NOMO-1 (cell line): ENCODE data around the gene SELENOK.

Source experiments
- DNase-seq, 2 experiments: peaks; one replicate each; lab custom pipeline; 2025; ENCODE audit not compliant: unreplicated experiment in 2 of 2; lab: John Stamatoyannopoulos, UW

SELENOK gene

DNA sequence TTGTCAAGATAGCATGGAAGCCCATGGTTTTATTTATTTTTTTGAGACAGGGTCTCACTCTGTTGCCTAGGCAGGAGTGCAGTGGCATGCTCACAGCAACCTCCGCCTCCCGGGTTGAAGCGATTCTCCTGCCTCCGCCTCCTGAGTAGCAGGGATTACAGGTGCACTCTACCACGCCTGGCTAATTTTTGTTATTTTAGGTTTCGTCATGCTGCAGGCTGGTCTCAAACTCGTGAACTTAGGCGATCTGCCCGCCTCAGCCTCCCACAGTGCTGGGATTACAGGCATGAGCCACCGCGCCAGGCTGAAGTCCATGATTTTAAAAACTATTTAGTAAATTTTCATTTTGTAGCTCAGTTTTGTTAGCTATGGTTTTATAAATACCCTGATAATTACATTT, 7.0 kb downstream of the SELENOK start:
- DNase-seq = no peak

GRCh38 chr3:53883008-53883407, 8.7 kb downstream of the SELENOK start:
- DNase-seq = no peak

DNA sequence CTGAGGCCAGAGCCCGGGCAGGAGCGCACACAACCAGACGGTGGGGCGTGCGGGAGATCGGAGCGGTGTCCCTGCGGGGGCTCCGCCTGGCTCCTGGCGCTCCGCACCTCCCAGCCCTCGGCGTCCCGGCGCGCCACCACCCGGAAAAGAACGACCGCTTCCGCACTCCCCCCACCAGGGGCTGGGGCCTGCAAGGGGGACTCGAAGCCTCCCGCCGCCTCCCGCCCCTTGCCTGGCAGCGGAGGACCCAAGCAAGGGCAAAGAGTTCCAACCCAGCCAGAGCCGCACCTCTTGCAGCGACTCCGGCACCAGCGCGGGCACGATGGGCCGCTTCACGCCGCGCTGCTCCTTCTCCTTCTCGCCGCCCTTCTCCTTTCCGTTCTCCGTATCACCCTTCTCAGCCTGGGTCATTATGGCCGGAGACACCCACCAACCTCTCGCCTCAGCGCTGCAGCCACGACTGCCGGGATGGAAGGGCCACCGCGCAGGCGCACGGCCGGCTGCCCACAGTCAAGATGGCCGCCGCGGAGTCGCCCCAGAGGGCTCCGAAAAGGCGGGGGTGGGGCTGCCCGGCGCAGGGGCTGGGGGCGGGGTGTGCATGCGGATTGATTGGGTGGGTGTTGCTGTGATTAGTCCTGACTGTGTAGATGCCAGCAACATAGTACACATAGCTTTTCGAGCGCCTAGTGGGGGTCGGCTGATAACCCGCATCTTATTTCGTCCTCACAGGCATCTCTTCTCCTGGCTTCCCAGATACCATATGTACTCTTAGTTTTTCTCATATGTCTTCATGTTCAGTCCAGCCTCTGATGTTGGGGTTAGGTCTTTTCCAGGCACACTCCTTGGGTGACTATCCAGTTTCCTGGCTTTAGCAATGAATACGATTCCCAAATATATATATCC, 9.7 kb downstream of the SELENOK start, which contains the start of gene ACTR8:
ACTR8 (minus strand) TSS at position 462 of the 903 bp plus-strand sequence; CDS start at position 411, 51 bp downstream.
- peak; percentile 84 to 89 for DNase-seq

GRCh38 chr3:53880396-53881345, 11.0 kb downstream of the SELENOK start:
- no peak for DNase-seq

DNA sequence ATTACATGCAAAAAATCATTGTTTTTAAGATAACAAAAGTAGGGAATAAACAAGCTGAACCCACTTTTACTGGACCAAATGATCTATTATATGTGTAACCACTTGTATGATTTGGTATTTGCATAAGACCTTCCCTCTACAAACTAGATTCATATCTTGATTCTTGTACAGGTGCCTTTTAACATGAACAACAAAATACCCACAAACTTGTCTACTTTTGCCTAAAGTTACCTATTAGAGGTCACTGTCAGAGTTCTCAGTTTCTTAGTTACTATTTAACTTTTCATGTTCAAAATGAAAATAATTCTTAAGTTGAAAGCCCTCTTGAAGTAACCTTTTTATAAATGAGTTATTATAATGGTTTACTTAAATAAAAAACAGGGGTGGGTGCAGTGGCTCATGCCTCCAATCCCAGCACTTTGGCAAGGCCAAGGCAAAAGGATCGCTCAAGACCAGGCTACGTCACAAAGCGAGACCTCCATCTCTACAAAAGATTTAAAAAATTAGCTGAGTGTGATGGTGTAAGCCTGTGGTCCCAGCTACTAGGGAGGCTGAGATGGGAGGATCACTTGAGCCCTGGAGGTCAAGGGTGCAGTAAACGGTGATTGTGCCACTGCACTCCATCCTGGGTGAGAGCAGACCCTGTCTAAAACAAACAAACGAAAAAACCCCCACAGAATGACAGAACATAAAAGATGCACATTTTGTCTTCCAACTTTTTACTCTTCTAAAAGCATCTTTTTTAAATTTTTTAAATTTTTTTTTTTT, 25.7 kb downstream of the SELENOK start:
- no peak for DNase-seq

GRCh38 chr3:53863145-53863544, 28.5 kb downstream of the SELENOK start:
- DNase-seq = no peak

DNA sequence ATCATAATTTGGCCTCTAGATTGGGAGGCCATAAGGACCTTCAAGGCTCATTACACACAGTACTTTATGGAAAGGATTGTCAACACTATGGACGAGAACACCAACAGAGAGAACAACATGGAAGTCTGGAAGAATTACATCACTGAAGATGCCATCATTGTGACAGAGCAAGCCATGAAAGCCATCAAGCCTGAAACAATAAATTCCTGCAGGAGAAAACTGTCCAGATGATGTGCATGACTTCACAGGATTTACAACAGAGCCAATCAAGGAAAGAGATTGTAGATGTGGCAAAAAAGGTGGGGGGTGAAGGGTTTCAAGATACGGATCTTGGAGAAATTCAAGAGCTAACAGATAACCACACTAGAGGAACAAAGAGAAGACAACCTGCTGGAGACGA, 29.4 kb downstream of the SELENOK start:
- DNase-seq = no peak

GRCh38 chr3:53860196-53860595, 31.5 kb downstream of the SELENOK start:
- DNase-seq = no peak

- no peak for DNase-seq
These were observed 32.5 kb downstream of the SELENOK start for GRCh38 chr3:53859178-53859577.

- DNase-seq = no peak
These were observed 33.4 kb downstream of the SELENOK start for GRCh38 chr3:53858096-53858741.

DNA sequence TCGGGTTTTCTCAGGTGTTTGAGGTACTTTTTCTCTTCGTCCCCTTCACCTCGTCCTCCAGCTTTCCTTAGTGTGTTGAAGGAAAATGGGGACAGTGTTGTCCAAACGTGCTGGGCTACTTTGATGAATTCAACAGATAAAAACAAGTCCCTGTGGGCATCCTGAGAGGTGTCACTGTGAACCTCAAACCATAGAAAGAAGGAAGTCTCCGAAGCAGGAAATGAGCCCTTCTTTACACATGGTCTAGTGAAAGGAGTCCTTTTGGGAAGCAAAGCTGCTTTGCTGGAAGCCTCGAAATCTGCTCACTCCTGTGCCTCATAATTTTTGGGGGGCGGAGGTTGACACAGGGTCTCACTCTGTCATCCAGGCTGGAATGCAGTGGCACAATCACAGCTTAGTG, 34.7 kb downstream of the SELENOK start:
- DNase-seq = peak in 1 of 2 experiments; percentile 15

GRCh38 chr3:53850895-53851294, 40.8 kb downstream of the SELENOK start:
- no peak for DNase-seq

- no peak for DNase-seq
These were observed 41.7 kb downstream of the SELENOK start for GRCh38 chr3:53849916-53850315.

DNA sequence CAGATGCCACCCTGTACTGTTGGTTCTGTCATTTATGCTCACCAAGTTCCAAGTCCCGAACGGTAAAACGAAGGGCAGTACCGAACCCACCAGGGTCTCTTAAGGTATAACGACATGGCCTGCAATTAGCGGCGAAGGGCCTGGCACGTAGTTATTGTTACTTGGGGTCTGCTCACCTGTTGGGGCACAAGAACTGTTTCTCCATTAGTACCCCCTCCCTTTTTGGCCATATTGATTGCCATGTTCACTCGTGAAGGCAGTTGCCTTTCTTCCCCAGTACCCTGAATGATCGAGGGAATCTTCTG, 44.9 kb downstream of the SELENOK start:
- DNase-seq = no peak

GRCh38 chr3:53846134-53846850, 45.4 kb downstream of the SELENOK start, which contains the start of the genes CHDH and IL17RB:
TSS of gene CHDH (minus strand) at chr3:53846419. CDS start at chr3:53824008, 22,411 bp downstream.
TSS of gene IL17RB (plus strand) at chr3:53846568. CDS start at chr3:53846589, 21 bp downstream.
- no peak for DNase-seq

- no peak for DNase-seq
These were observed 45.9 kb downstream of the SELENOK start for GRCh38 chr3:53845881-53846133.

- DNase-seq = peak in 1 of 2 experiments; percentile 19
These were observed 46.4 kb downstream of the SELENOK start for GRCh38 chr3:53845103-53845880.

DNA sequence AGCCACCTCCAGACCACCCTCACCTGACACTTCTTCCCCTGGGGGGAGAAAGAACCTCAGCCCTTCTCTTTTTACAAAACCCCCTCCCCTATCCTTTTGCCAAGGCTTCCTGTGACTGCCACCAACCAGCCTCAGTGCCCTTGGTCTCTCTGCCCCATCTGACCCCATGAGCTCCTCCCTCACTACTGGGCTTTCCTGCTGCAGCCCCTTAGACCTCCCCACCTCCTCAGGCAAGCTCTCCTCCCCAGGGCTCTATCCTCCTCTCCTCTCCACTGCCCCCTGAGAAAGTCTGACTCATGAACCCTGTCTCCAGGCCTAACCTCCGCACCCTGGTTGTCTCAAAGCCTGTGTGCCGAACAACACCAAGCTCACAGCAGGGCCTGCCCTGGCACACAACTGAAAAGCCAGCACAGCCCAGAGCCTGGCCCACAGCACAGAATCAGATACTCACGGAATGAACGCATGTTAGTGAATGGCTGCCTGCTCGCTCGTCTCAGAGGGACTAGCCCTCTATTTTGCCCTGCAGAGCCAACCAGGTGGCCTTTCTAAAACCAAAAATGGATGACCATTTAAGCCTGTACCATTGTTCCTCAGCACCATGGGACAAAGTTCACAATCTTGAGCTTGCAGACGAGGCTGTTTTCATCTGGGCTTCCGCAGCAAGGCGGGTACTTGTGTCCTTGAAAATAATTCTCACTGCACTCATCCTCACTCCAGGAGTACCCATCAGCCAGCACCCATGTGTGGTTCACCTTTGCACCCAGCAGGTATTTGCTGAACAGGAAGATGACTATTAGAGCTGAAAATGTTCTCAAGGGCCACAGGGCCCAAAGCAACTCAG, 47.2 kb downstream of the SELENOK start:
- no peak for DNase-seq
